Stomach (tissue), 4 donors: ENCODE measurements around the gene LRP1B.

Source experiments
- CTCF ChIP-seq, 7 experiments: fragments of 450-650 bp in 4 of 7; fragments of 200-600 bp in 3 of 7; sonication (generic) in 3 of 7; IDR thresholded peaks; one replicate each; pipeline ENCODE4 v1.5.1; 2016 to 2019; ENCODE audit warnings: antibody characterized with exemption in 7 of 7, control low read depth in 2 of 7, mild to moderate bottlenecking in 1 of 7
- POLR2A ChIP-seq, 4 donors: fragments of 450-650 bp; IDR thresholded peaks; one replicate each; pipeline ENCODE4 v1.6.1; 2016; ENCODE audit warnings: antibody characterized with exemption in 4 of 4, control low read depth in 2 of 4, mild to moderate bottlenecking in 1 of 4, moderate library complexity in 1 of 4
- POLR2AphosphoS5 ChIP-seq, 3 donors: sonication (generic); formaldehyde crosslinking; IDR thresholded peaks; one replicate each; pipeline ENCODE4 v1.6.1; 2016; ENCODE audit warnings: antibody characterized with exemption in 3 of 3

GRCh38 chr2:140998577-140998976 is 1132.2 kb downstream of the LRP1B start:
- no peak for TF ChIP-seq CTCF (IDR thresholded peaks at IDR 0.05)
- no peak for TF ChIP-seq POLR2A (IDR thresholded peaks at IDR 0.05)
- TF ChIP-seq POLR2AphosphoS5 (IDR thresholded peaks at IDR 0.05): no peak
